K562 (cell line): Measurements from ENCODE around the gene STAM2. TPM values are rescaled to one million over a fixed set of nuclear protein-coding genes. Genes with fewer than 3 reads are reported as not detected.

Source experiments
- ATAC-seq: fragments of 200-7000 bp; cut with Tn5 transposase; 3 replicates; pipeline ENCODE4 v1.9.1; 2020; ENCODE audit warnings: moderate library complexity
- BruUV-seq: library from RNA; stranded (reverse); fragments of 400-500 nt; replicated peaks from 2 replicates; lab custom pipeline; 2021; lab: Mats Ljungman, UMichigan
- CTCF ChIA-PET: fragments of 300-600 bp; formaldehyde crosslinking; extraction: SDS; loops from one replicate; lab custom pipeline; 2021; ENCODE audit warnings: low intra/inter-chr PET ratio; lab: Yijun Ruan, JAX
- POLR2A ChIA-PET: fragments of 300-600, 350-650 bp; sonication (Branson Sonifier 250); formaldehyde crosslinking; extraction: SDS; loops from one replicate; lab custom pipeline; 2021; ENCODE audit warnings: antibody characterized with exemption, inconsistent platforms; lab: Yijun Ruan, JAX
- DNase-seq, 4 experiments: peaks; one replicate each; pipeline versions ENCODE4 v3.0.0 to v3.0.0-alpha.2; 2011 to 2018; ENCODE audit warnings: low spot score in 3 of 4, mixed read lengths in 3 of 4; ENCODE audit errors: extremely low read depth in 1 of 4
- FAIRE-seq: peaks from 2 replicates; lab custom pipeline; 2011; peaks lifted over from hg19 to GRCh38; lab: Jason Lieb, UNC
- H2AFZ ChIP-seq: 2 replicates; pipeline ENCODE4 v1.6.0; 2011; ENCODE audit warnings: low read depth, low read length, control low read depth, inconsistent platforms
- H3K27ac ChIP-seq: fragments of 200-600 bp; 3 replicates; pipeline ENCODE4 v1.8.0; 2011; ENCODE audit warnings: low read depth, mild to moderate bottlenecking, control low read depth, inconsistent platforms, low read length, moderate library complexity, mixed read lengths; ENCODE audit errors: extremely low read depth
- H3K27me3 ChIP-seq, 2 experiments: fragments of 300-600 bp in 1 of 2; 2 replicates in 1 of 2; 3 replicates in 1 of 2; pipeline versions ENCODE4 v1.6.0 to v1.8.0; 2011; ENCODE audit warnings: inconsistent platforms in 2 of 2, low read length in 2 of 2, mild to moderate bottlenecking in 1 of 2, mixed read lengths in 1 of 2, moderate library complexity in 1 of 2; ENCODE audit not compliant: control insufficient read depth in 2 of 2, insufficient read depth in 2 of 2
- H3K36me3 ChIP-seq: fragments of 300-600 bp; 3 replicates; pipeline ENCODE4 v1.8.0; 2011; ENCODE audit warnings: mild to moderate bottlenecking, low read length, inconsistent platforms; ENCODE audit not compliant: control insufficient read depth, insufficient read depth
- H3K4me1 ChIP-seq, 2 experiments: fragments of 200-600 bp in 1 of 2; replicated peaks in 1 of 2; 2 replicates in 1 of 2; 3 replicates in 1 of 2; pipeline versions ENCODE4 v1.5.1 to v1.8.0; 2011; ENCODE audit warnings: inconsistent platforms in 2 of 2, low read length in 2 of 2, mild to moderate bottlenecking in 1 of 2, mixed read lengths in 1 of 2, moderate library complexity in 1 of 2; ENCODE audit not compliant: control insufficient read depth in 2 of 2, insufficient read depth in 2 of 2
- H3K4me2 ChIP-seq: 2 replicates; pipeline ENCODE4 v1.6.1; 2011; ENCODE audit warnings: low read length, control low read depth, inconsistent platforms, mixed read lengths; ENCODE audit not compliant: insufficient read depth
- H3K4me3 ChIP-seq: fragments of 200-600 bp; sonication (generic), shearing (Covaris generic); 2 replicates; pipeline ENCODE4 v1.5.1; 2016; ENCODE audit warnings: control low read depth, inconsistent platforms
- H3K79me2 ChIP-seq: fragments of 200-600 bp; 3 replicates; pipeline ENCODE4 v1.8.0; 2011; ENCODE audit warnings: low read length, inconsistent platforms; ENCODE audit not compliant: control insufficient read depth, insufficient read depth
- H3K9ac ChIP-seq, 2 experiments: 2 replicates each; pipeline versions ENCODE4 v1.6.0 to v1.6.1; 2011; ENCODE audit warnings: low read depth in 2 of 2, low read length in 2 of 2, control low read depth in 1 of 2, inconsistent platforms in 1 of 2, mild to moderate bottlenecking in 1 of 2, mixed read lengths in 1 of 2; ENCODE audit not compliant: insufficient read depth in 1 of 2
- H3K9me1 ChIP-seq: one replicate; pipeline ENCODE4 v1.6.0; 2011; ENCODE audit warnings: inconsistent platforms, mild to moderate bottlenecking, low read length, moderate library complexity; ENCODE audit not compliant: control insufficient read depth, insufficient read depth
- H3K9me3 ChIP-seq: replicated peaks from 2 replicates; pipeline ENCODE4 v1.5.1; 2011; ENCODE audit warnings: low read depth, low read length, inconsistent platforms; ENCODE audit not compliant: control insufficient read depth, insufficient read depth
- H4K20me1 ChIP-seq: replicated peaks from 2 replicates; pipeline ENCODE4 v1.6.1; 2011; ENCODE audit warnings: low read length, inconsistent platforms, mixed read lengths; ENCODE audit not compliant: control insufficient read depth, insufficient read depth
- BCOR ChIP-seq: fragments of 450-650 bp; IDR thresholded peaks from 2 replicates; pipeline ENCODE4 v1.6.1; 2016
- CCAR2 ChIP-seq: fragments of 200-400 bp; formaldehyde crosslinking; IDR thresholded peaks from 2 replicates; pipeline ENCODE4 v1.6.1; 2017; ENCODE audit warnings: mild to moderate bottlenecking, low read depth, low read length
- ERF ChIP-seq: fragments of 450-650 bp; formaldehyde crosslinking; IDR thresholded peaks from 2 replicates; pipeline ENCODE4 v1.4.0; 2020; ENCODE audit warnings: mild to moderate bottlenecking, mixed read lengths
- FOSL1 ChIP-seq: fragments of 200-800 bp; sonication (Bioruptor generic); conservative IDR thresholded peaks from 2 replicates; pipeline ENCODE4 v1.6.1; 2016; ENCODE audit warnings: missing genetic modification characterization, missing compliant biosample characterization
- HNRNPL ChIP-seq: fragments of 200-400 bp; formaldehyde crosslinking; IDR thresholded peaks from 2 replicates; pipeline ENCODE4 v1.6.1; 2017; ENCODE audit warnings: low read depth, mild to moderate bottlenecking, low read length
- KHSRP ChIP-seq: fragments of 450-650 bp; IDR thresholded peaks from 2 replicates; pipeline ENCODE4 v1.6.1; 2017
- NCOA6 ChIP-seq: fragments of 450-650 bp; IDR thresholded peaks from 2 replicates; pipeline ENCODE4 v1.6.1; 2017; ENCODE audit warnings: mild to moderate bottlenecking
- NFXL1 ChIP-seq: fragments of 450-650 bp; formaldehyde crosslinking; IDR thresholded peaks from 2 replicates; pipeline ENCODE4 v1.4.0; 2021; ENCODE audit warnings: mild to moderate bottlenecking
- NR3C1 ChIP-seq: sonication (generic); formaldehyde crosslinking; IDR thresholded peaks from 2 replicates; pipeline ENCODE4 v1.8.1; 2022; ENCODE audit warnings: missing genetic modification reagents
- SNIP1 ChIP-seq: fragments of 450-650 bp; IDR thresholded peaks from 2 replicates; pipeline ENCODE4 v1.7.1; 2017; ENCODE audit warnings: low read depth, mild to moderate bottlenecking
- ZKSCAN1 ChIP-seq: fragments of 150-350 bp; IDR thresholded peaks from 2 replicates; pipeline ENCODE4 v1.6.1; 2016; ENCODE audit warnings: low read depth, low read length
- ZKSCAN3 ChIP-seq: fragments of 250-450 bp; sonication (Bioruptor Pico); IDR thresholded peaks from 2 replicates; pipeline ENCODE4 v1.4.0; 2020
- ZNF121 ChIP-seq: sonication (generic); formaldehyde crosslinking; conservative IDR thresholded peaks from 2 replicates; pipeline ENCODE4 v1.8.0; 2022; ENCODE audit warnings: missing genetic modification reagents
- WGBS: fragments of 100-300 bp; shearing (Covaris generic); methylation state at CpG from one replicate; pipeline ENCODE4 v1.1.6; 2016; ENCODE audit warnings: low coverage, mixed read lengths; ENCODE audit not compliant: insufficient coverage; ENCODE audit errors: missing lambda C conversion rate; 5-methylcytosine and 5-hydroxymethylcytosine counted together
- in situ Hi-C: fragments of 300-500 bp; cut with MboI; formaldehyde crosslinking; loops from 4 replicates; pipeline ENCODE4 v1.15.0; 2018; ENCODE audit warnings: inconsistent platforms, mixed read lengths
- intact Hi-C: fragments of 100-400 bp; cut with micrococcal nuclease; formaldehyde crosslinking; loops from 2 replicates; pipeline ENCODE4 v1.14.2; 2022
- polyA plus RNA-seq, 8 experiments: library from polyadenylated mRNA; depleted of rRNA in 4 of 8; stranded (reverse) in 5 of 8; unstranded in 3 of 8; fragments of >200 nt; fragmentation: Nextera tagmentation in 2 of 8; fragmentation: Illumina TruSeq in 1 of 8; extraction: Ambion mirVana in 2 of 8; extraction: Trizol in 1 of 8; gene quantifications; 2 replicates each; pipeline versions ENCODE4 v1.2.1 to v1.2.3, GENCODE V29; 2011 to 2014; ENCODE audit warnings: inconsistent platforms in 1 of 8, missing spikeins in 1 of 8
- total RNA-seq, 7 experiments: library from RNA; depleted of rRNA in 6 of 7; stranded (reverse); fragments of >200 nt in 6 of 7; fragmentation: Illumina TruSeq in 2 of 7; extraction: Trizol in 2 of 7; gene quantifications; 2 replicates each; pipeline versions ENCODE4 v1.2.1 to v1.2.3, GENCODE V29; 2011 to 2021; ENCODE audit warnings: low replicate concordance in 1 of 7
- TF ChIP-seq, protein P1 (sequence below): sonication (generic); formaldehyde crosslinking; IDR thresholded peaks from 2 replicates; pipeline ENCODE4 v1.5.0; 2020; ENCODE audit warnings: missing genetic modification reagents
- TF ChIP-seq, protein P2 (sequence below): sonication (generic); formaldehyde crosslinking; IDR thresholded peaks from 2 replicates; pipeline ENCODE4 v1.8.1; 2023; ENCODE audit warnings: mild to moderate bottlenecking, missing genetic modification reagents
- TF ChIP-seq, protein P3 (sequence below): fragments of 450-650 bp; IDR thresholded peaks from 2 replicates; pipeline ENCODE4 v1.6.1; 2016; ENCODE audit warnings: borderline replicate concordance
- TF ChIP-seq, protein P4 (sequence below): sonication (generic); formaldehyde crosslinking; IDR thresholded peaks from 2 replicates; pipeline ENCODE4 v1.8.0; 2023; ENCODE audit warnings: mild to moderate bottlenecking, missing genetic modification reagents

The STAM2 gene
- total and polyA plus RNA-seq, 9 of the 15 experiments (the other 6 are each of a cell fraction or from before 2014, with no cell fraction given): 4.5 to 13.9 (median 8.7) TPM

DNA sequence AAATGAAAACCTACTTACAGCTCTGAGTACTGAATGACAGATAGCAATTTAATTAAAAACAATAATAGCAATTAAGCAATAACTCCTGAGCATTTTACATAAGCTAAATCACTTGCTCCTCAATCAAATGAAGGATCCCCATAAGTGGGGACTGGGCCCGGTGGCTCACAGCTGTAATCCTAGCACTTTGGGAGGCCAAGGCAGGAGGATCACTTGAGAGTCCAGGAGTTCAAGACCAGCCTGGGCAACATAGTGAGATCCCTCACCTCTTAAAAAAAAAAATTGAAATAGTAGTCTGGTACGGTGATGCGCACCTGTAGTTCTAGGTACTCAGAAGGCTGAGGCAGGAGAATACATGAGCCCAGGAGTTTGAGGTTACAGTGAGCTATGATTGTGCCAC, 13.4 kb downstream of the STAM2 start:
- in situ Hi-C loops (no loop called here), intact Hi-C loops (no loop called here)
- BruUV-seq: no TSS peak
- Histone ChIP-seq H3K36me3 (no peaks in the 10 kb centered on the region), H3K4me2 (no peak overlapping the region), H3K4me3 (no peak overlapping the region), H2AFZ (no peak overlapping the region), H4K20me1 (0 out of 2 replicates have a peak, but pooled peaks cover 3% of the 10 kb centered on the region), H3K27me3 (no peaks in the 10 kb centered on the region), H3K9me3 (no peaks in the 10 kb centered on the region), H3K4me1 (peaks cover 2 to 8% of the 10 kb centered on the region in 2 experiments; a peak in 4 of 5 replicates), H3K9me1 (no peaks in the 10 kb centered on the region), H3K9ac (no peak overlapping the region), H3K27ac (no peak overlapping the region), H3K79me2 (peaks cover 19% of the 10 kb centered on the region)
- 98% methylated on average over 3 of the region's 3 CpGs for WGBS
- POLR2A ChIA-PET: interaction anchor here (0.6 to 0.7 kb wide), 2 partner anchors 24 to 173 kb away, joined by 3 to 4 read pairs; no protein-coding TSS in a partner anchor
- ATAC-seq (no peak), DNase-seq (no peak), FAIRE-seq (no peak)
- CTCF ChIA-PET: no interaction called here
- TF ChIP-seq CCAR2: no peak
- TF ChIP-seq BCOR: 0 out of 2 replicates have a peak, but pooled peaks have one; percentile 14
- TF ChIP-seq, protein P1, sequence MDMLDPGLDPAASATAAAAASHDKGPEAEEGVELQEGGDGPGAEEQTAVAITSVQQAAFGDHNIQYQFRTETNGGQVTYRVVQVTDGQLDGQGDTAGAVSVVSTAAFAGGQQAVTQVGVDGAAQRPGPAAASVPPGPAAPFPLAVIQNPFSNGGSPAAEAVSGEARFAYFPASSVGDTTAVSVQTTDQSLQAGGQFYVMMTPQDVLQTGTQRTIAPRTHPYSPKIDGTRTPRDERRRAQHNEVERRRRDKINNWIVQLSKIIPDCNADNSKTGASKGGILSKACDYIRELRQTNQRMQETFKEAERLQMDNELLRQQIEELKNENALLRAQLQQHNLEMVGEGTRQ (CRISPR knock-in tag): no peak
- TF ChIP-seq NFXL1 (CRISPR knock-in tag): no peak
- no peak for TF ChIP-seq HNRNPL
- no peak for TF ChIP-seq ERF
- no peak for TF ChIP-seq NR3C1 (CRISPR knock-in tag)
- no peak for TF ChIP-seq SNIP1
- no peak for TF ChIP-seq FOSL1 (tag)
- TF ChIP-seq, protein P2, sequence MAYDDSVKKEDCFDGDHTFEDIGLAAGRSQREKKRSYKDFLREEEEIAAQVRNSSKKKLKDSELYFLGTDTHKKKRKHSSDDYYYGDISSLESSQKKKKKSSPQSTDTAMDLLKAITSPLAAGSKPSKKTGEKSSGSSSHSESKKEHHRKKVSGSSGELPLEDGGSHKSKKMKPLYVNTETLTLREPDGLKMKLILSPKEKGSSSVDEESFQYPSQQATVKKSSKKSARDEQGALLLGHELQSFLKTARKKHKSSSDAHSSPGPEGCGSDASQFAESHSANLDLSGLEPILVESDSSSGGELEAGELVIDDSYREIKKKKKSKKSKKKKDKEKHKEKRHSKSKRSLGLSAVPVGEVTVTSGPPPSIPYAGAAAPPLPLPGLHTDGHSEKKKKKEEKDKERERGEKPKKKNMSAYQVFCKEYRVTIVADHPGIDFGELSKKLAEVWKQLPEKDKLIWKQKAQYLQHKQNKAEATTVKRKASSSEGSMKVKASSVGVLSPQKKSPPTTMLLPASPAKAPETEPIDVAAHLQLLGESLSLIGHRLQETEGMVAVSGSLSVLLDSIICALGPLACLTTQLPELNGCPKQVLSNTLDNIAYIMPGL (CRISPR knock-in tag): no peak
- TF ChIP-seq KHSRP: no peak
- TF ChIP-seq ZKSCAN3 (CRISPR knock-in tag): no peak
- peak; percentile 77 for TF ChIP-seq ZNF121
- TF ChIP-seq NCOA6: no peak
- TF ChIP-seq, protein P3, sequence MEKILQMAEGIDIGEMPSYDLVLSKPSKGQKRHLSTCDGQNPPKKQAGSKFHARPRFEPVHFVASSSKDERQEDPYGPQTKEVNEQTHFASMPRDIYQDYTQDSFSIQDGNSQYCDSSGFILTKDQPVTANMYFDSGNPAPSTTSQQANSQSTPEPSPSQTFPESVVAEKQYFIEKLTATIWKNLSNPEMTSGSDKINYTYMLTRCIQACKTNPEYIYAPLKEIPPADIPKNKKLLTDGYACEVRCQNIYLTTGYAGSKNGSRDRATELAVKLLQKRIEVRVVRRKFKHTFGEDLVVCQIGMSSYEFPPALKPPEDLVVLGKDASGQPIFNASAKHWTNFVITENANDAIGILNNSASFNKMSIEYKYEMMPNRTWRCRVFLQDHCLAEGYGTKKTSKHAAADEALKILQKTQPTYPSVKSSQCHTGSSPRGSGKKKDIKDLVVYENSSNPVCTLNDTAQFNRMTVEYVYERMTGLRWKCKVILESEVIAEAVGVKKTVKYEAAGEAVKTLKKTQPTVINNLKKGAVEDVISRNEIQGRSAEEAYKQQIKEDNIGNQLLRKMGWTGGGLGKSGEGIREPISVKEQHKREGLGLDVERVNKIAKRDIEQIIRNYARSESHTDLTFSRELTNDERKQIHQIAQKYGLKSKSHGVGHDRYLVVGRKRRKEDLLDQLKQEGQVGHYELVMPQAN: no peak
- TF ChIP-seq, protein P4, sequence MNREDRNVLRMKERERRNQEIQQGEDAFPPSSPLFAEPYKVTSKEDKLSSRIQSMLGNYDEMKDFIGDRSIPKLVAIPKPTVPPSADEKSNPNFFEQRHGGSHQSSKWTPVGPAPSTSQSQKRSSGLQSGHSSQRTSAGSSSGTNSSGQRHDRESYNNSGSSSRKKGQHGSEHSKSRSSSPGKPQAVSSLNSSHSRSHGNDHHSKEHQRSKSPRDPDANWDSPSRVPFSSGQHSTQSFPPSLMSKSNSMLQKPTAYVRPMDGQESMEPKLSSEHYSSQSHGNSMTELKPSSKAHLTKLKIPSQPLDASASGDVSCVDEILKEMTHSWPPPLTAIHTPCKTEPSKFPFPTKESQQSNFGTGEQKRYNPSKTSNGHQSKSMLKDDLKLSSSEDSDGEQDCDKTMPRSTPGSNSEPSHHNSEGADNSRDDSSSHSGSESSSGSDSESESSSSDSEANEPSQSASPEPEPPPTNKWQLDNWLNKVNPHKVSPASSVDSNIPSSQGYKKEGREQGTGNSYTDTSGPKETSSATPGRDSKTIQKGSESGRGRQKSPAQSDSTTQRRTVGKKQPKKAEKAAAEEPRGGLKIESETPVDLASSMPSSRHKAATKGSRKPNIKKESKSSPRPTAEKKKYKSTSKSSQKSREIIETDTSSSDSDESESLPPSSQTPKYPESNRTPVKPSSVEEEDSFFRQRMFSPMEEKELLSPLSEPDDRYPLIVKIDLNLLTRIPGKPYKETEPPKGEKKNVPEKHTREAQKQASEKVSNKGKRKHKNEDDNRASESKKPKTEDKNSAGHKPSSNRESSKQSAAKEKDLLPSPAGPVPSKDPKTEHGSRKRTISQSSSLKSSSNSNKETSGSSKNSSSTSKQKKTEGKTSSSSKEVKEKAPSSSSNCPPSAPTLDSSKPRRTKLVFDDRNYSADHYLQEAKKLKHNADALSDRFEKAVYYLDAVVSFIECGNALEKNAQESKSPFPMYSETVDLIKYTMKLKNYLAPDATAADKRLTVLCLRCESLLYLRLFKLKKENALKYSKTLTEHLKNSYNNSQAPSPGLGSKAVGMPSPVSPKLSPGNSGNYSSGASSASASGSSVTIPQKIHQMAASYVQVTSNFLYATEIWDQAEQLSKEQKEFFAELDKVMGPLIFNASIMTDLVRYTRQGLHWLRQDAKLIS: no peak
- no peak for TF ChIP-seq ZKSCAN1
